Dermis blood vessel endothelial cell (primary cell): Measurements from ENCODE around the gene ADGRV1. TPM values are rescaled to one million over a fixed set of nuclear protein-coding genes. Genes with fewer than 3 reads are reported as not detected.
"Not testable (repeated sequence)": the region's sequence is repeated elsewhere in the genome, so short reads cannot be mapped to it uniquely, and the experiment has no call there.

Experiments used
- DNase-seq: peaks from one replicate; pipeline ENCODE4 v3.0.0; 2010
- total RNA-seq: library from RNA; depleted of rRNA; stranded (reverse); fragments of >200 nt; gene quantifications from 2 replicates; pipeline ENCODE4 v1.2.3, GENCODE V29; 2014

ADGRV1 gene
- total RNA-seq, 1 donor from 2014 or later, result under 0.01 TPM

DNA sequence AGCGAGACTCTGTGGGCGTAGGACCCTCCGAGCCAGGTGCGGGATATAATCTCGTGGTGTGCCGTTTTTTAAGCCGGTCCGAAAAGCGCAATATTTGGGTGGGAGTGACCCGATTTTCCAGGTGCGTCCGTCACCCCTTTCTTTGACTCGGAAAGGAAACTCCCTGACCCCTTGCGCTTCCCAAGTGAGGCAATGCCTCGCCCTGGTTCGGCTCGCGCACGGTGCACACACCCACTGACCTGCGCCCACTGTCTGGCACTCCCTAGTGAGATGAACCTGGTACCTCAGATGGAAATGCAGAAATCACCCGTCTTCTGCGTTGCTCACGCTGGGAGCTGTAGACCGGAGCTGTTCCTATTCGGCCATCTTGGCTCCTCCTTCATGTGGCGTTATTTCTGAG, 263.5 kb downstream of the ADGRV1 start:
- DNase-seq, result not testable (repeated sequence)

DNA sequence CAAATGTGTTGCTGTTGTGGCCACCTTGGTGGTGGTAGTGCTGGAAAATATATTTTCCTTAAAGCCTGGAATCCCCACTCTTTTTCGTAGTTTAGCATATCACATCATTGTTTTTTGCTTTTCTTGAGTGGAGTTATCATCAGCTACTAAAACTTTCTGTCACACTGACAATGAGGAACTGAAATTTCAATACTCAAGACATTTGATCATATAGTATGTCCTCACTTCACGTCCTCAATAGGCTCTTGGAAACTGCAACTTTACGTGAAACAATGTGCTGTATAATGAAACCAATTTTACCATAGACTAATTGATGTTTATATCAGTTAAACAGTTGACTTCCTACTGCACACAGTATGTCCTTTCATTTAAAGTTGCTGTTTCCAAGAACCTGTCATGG, 265.8 kb downstream of the ADGRV1 start:
- DNase-seq, result no peak

DNA sequence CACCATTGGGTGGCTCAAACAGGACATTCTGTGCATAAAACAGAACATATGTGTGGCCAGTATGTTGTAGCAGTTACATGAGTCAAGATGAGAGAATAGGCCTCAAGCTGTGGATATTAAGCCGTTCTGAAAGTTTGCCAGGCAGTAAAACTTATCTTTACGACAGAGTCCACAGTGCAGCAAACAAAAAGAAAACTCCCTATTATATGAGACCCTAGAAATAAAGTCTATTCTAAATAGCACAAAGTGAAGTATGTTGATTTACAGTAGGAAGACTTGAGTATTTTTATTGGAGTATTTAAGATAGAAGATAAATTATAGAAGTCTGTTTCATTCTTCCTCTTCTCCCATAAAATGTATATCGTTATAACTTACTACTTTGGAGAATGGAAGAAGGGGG, 271.5 kb downstream of the ADGRV1 start:
- DNase-seq, result no peak

DNA sequence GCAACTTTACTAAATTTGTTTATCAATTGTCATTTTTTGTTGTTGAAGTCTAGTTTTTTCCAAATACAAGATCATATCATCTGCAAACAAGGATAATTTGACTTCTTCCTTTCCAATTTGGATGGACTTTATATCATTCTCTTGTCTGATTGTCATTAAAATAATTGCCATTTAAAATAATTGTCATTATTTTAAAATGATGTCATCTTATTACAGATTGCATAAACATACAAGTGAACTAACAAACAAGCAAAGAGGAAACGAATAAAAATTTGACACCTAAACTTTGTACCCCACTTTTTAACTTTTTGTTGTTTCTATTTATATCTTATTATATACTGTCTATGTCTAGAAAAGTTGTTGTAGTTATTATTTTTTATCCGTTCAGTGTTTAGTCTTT, 275.2 kb downstream of the ADGRV1 start:
- no peak for DNase-seq

DNA sequence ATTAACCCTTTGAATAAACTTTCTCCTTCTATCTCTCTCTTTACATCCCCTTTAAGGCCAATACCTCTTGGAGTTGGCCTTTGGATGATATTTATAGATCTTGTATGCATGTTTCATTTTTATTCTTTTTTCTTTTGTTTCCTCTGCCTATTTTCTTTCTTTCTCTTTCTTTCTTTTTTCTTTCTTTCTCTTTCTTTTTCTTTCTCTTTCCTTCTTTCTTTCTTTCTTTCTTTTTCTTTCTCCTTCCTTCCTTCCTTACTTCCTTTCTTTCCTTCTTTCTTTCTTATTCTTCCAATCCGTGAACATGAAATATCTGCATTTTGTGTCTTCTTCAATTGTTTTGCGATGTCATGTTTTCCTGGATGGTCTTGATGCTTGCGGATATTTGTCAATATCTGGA, 276.1 kb downstream of the ADGRV1 start:
- no peak for DNase-seq

DNA sequence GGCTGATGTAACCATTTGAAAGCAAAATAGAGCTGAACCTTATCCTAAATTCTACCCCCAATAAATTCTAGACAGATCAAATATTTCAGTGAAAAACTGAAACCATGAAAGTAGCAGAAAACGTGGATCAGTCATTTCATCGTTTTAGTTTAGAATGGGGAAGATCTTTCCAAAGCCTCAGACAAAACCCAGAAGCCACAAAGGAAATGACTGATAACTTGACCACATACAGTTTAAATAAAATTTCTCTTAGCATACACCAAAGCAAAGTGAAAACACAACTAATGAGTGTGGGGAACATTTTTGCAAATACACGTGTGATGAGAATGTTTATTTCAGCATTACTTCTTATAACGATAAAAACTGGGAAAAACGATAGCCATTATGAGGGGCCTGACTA, 284.8 kb downstream of the ADGRV1 start:
- no peak for DNase-seq

DNA sequence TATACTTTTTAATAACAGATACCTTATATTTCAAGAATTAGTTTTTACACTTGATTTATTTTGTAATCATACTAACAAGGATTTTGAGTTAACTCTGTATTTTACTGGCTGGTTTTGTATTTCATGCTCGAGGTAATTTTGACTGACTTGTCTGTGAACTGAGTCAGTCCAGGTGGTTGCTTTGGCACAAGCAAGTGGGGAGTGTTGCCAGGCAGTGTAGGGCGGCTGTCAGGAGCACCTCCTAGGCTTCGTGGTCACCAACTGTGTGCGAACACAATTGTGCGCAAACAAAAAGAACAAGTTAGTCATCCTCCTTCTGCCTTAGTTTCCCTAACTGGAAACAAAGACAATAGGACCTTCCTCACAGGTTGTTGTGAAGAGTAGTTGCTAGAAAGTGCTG, 286.3 kb downstream of the ADGRV1 start:
- no peak for DNase-seq

GRCh38 chr5:90845723-90846554, 287.3 kb downstream of the ADGRV1 start:
- DNase-seq, result no peak

- not testable (repeated sequence) for DNase-seq
These were observed 289.0 kb downstream of the ADGRV1 start for GRCh38 chr5:90847606-90848005.

DNA sequence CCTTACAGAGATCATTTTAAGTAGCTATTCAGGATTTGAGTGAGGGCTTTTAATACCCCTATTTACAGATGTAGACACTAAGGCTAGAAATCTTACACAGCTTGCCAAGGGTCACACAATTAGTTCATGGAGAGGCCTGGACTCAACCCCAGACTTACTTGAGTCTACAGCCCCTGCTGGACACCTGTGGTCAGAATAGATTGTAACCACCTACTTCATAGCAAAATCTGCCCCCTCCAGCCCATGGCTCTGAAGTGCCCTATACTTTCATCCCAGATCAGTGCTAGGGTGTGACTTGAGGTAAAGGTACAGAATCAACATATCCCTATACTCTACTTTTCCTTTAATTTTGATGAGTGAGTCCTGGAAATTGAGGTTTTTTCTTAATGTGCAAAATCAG, 291.3 kb downstream of the ADGRV1 start:
- DNase-seq, result no peak

GRCh38 chr5:90852531-90852930, 293.9 kb downstream of the ADGRV1 start:
- no peak for DNase-seq

DNA sequence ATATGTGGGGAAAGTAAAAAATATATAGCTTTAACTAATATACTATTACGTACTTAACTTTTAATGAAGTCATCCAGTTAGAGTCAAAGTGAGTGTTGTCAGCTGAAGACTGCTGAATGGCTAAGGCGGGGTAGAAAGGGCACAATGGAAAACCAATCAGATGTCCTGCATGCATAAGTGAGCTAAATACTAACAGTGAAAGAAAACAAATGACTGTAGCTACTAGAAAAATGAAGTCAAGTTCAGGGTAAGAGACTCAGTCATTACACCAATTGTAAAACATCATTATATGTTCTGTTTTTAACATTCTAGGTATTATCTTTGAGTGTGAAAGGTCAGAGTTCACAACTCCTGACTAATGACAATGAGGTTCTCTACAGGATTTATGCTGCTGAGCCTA, 295.2 kb downstream of the ADGRV1 start:
- DNase-seq, result no peak

DNA sequence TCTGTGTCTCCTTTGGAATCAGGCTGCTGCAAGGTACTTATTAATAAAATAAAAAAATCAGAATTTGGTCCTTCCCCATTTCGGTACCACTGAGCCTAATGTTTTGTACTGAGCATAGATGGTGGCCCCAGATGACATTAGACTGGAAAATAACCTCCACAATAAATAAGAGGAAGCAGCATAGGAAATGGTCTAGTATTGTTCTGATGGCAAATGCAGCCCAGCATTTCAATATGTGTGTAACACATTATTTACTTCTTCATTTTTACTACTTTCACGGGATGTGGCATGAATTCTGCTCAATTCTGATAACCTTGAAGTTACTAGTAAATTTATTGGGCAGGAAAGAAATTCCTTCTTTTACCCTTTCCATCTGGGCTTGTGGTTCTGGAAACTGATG, 295.6 kb downstream of the ADGRV1 start:
- DNase-seq, result no peak

GRCh38 chr5:90855296-90856010, 296.9 kb downstream of the ADGRV1 start:
- no peak for DNase-seq

GRCh38 chr5:90861843-90862586, 303.4 kb downstream of the ADGRV1 start:
- no peak for DNase-seq

DNA sequence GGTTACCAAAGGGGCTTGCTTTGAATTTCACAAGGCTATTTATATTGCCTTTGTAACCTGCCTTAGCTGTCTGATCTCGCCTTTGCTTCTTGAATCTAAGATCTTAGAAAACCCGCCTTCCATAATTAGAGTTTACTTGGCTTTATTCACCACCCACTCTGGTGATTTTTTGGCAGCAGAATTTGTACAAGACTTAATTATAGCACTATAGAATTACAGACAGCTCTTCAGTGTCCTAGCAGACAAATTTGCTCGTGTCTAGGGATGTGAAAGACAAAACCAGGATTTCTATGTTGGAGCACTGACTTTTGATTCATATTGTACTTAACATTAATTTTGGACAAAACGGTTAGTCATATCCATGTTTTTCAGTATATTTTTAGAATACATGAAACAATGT, 306.6 kb downstream of the ADGRV1 start:
- DNase-seq, result no peak

DNA sequence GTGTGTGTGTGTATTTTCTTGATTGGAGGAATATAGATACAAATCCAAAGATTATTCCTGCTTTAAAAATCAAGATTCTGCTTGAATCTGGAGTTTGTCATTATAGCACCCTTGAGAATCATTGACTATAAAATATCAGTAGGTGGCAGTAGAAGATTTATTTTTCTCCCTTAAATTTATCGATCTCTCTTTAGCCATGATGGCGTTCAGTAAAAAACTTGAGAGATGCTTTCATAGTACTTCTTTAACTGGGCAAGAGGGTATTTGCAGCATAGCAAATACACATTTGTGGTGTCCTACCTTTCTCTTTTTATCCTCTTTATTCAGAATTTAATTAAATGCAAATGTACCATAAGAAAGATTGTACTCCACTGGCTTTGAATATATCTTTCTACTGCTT, 307.7 kb downstream of the ADGRV1 start:
- peak; percentile 64 for DNase-seq

DNA sequence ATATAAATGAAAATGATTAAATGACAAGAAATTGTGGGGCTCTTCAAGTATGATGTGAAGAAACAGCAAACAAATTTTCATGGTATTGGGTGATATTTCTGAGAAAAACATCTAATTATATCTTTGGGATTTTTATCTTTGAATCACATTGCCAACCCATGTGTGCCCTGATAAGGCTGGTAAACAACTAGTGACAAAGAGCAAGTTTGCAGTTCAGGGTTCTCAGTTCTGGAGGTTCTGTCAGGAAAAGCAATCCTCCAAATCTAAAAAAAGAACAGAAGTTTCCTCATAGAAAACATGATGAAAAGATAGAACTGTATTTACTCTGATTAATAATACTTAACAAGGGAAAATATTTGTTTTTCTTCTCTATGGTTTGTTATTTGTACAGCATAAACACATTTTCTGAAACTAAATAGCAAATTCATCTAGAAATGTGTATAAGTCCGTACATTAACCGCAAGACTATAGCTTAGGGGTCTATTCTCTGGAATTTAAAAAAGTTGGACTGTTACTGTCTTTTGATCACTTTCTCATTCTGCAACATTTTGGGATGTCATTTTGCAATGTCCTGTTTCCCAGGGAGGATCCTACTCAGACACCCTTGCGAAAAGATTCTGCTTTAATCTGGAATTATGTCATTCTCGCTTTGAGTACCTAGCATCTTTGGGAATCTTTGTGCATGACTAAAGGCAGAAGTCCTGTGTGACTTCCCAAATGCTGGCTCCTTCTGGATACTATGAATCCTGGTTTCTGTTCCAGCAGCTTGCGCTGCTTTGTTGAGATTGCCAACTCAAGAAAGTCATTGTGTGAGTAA, 308.5 kb downstream of the ADGRV1 start:
- no peak for DNase-seq

DNA sequence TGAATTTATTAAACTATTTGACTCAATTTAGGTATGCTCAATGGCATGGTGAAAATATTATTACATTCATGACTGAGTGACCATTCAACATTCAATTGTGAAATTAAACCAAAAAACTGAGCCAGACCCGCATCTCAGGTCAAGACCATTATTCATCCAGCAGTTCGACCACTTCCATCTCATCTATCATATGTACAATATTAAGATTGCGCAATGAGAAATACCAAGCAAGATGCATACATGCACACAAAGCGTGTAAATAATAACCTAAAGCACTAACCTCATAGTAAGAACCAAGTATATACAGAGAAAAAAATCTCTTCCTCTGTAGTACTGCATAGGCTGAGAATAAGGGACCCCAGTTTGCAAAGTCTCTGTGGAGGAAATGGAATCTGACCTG, 310.2 kb downstream of the ADGRV1 start:
- DNase-seq, result no peak

DNA sequence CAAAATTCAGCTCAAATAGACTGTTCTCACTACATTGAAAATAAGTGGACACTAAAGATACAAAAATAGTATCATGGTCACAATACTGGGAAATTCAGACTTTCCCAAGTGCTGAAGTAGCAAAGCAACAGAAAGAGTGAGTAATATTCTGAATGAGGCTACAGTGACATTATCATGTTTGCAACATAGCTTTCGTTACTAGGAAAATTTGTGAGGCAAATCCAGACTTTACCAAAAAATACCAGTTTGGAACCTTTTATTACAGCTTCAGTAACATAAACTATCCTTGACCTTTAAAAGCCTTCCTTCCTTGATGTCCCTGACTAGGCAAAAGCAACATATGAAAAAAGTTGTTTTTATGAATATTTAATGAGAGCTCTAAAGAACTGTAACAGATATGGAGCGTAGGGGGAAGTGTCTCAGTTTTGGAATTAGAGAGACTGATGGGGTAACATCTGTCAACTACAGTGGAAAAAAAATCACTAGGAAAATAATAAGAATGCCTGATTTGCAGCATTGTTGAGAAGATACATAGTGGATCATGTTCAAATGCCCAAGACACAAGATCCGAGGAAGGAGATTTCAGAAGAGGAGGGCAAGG, 312.9 kb downstream of the ADGRV1 start:
- peak; percentile 18 for DNase-seq

- no peak for DNase-seq
These were observed 314.5 kb downstream of the ADGRV1 start for GRCh38 chr5:90873033-90873517.

DNA sequence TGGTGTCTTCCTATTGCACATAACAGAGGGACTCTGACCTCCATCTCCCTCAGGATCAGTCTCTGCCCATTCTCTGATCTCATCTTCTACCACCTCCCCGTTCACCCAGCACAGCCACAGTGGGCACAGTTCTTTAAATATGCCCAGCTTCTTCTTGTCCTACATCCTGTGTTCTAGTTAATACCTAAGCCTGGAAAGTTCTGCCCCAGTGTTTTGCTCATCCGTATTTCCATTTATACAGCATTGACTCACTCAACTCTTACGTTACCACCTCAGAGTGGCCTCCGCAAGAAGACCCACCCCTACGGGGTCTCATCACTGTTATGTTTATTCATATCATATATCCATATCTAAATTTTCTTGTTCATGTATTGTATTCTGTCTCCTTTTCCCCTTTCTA, 315.5 kb downstream of the ADGRV1 start:
- DNase-seq, result no peak
